GM12892 (cell line): ENCODE data around the gene ZBTB16.

Experiments used
- POLR2A ChIP-seq: IDR thresholded peaks from 2 replicates; pipeline ENCODE4 v1.6.1; 2011; ENCODE audit warnings: low read depth, low read length, control low read depth
- POLR2AphosphoS5 ChIP-seq: IDR thresholded peaks from 2 replicates; pipeline ENCODE4 v1.6.1; 2011; ENCODE audit warnings: low read depth, low read length, control low read depth

DNA sequence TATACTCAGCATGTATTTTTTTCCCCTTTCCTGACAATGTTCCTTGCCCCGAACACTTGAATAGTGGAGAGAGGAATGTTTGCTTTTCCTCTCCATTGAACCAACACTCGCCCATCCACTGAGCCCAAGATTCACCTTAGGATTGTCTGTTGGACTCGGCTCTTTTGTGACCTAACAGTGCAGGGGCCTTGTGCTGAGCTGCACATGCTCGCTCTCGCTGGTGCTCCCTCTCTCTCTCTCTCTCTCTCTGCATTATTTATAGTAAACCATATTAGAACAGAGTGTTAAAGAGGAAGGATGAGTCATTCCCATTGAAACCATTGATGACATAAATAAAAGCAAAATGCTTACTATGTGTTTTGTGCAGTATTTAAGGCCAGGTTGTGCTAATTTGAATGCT, 20.7 kb downstream of the ZBTB16 start:
- no peak for TF ChIP-seq POLR2A
- no peak for TF ChIP-seq POLR2AphosphoS5
